ENCODE measurements around the gene CKAP2. TPM values are rescaled to one million over a fixed set of nuclear protein-coding genes. Genes with fewer than 3 reads are reported as not detected.
"Not testable (repeated sequence)": the region's sequence is repeated elsewhere in the genome, so short reads cannot be mapped to it uniquely, and the experiment has no call there.

CKAP2 gene
- total RNA-seq, 2 experiments from 2014 or later: 59.2 to 61.7 TPM

DNA sequence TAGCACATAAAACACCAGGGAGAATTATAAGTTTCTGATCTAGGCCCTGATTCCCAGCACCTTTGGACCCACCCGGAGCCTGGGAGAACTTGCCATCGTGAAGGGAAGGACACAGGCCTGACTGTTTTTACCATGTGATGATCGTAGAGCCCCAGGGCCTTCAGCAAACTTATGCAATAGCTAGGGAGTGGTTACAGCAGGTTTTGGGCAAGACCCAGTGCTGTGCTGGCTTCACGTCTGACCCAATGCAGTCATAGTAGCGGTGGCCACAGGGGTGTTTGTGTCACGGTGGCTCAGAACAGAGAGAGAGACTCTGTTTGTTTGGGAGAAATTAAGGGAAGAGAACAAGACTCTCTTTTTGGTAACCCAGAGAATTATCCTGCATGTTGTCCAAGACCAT, 68.0 kb downstream of the CKAP2 start:
- H3K36me3 Mint-ChIP-seq; POLR2A ChIA-PET; H3K27me3 Mint-ChIP-seq; H3K4me3 Mint-ChIP-seq; DNase-seq; ATAC-seq (ENCODE audit: low read depth); H3K9me3 Mint-ChIP-seq; H3K4me1 Mint-ChIP-seq; H3K27ac Mint-ChIP-seq: not testable (repeated sequence)

Other genes starting within 250 kb of the CKAP2 start
- gene THSD1, start 49.3 kb upstream of the CKAP2 start, total RNA-seq: under 1 TPM; 0.47 to 0.54 TPM
- 10 to 100 TPM; 41.7 to 45.8 TPM for gene VPS36, start 4.8 kb upstream of the CKAP2 start, total RNA-seq
- 10 to 100 TPM; 12.9 to 14.7 TPM for gene HNRNPA1L2, start 187.0 kb downstream of the CKAP2 start, total RNA-seq
- gene SUGT1, start 197.4 kb downstream of the CKAP2 start, total RNA-seq: 10 to 100 TPM; 36.5 to 41.1 TPM

Data from activated naive CD8-positive, alpha-beta T cell treated with anti-CD3 and anti-CD28 coated beads, Interleukin-2, amount 10 ng/mL, durations not matched to agents 7 days and 5 days (primary cell).